Endothelial cell of umbilical vein (primary cell): Measurements from ENCODE around the gene CD46. TPM values are rescaled to one million over a fixed set of nuclear protein-coding genes. Genes with fewer than 3 reads are reported as not detected.
"Not testable (repeated sequence)": the region's sequence is repeated elsewhere in the genome, so short reads cannot be mapped to it uniquely, and the experiment has no call there.

Experiments
- BruUV-seq: library from RNA; stranded (reverse); fragments of 400-500 nt; replicated peaks from 2 replicates; lab custom pipeline; 2021; lab: Mats Ljungman, UMichigan
- CTCF ChIA-PET: fragments of 300-600, 350-600 bp; sonication (Branson Sonifier 250); formaldehyde crosslinking; loops from one replicate; lab custom pipeline; 2021; ENCODE audit warnings: antibody characterized with exemption, inconsistent platforms; lab: Charles Lee
- POLR2A ChIA-PET: fragments of 300-600, 350-600 bp; sonication (Branson Sonifier 250); formaldehyde crosslinking; loops from one replicate; lab custom pipeline; 2021; ENCODE audit warnings: antibody characterized with exemption, inconsistent platforms; lab: Charles Lee
- DNase-seq: peaks from one replicate; pipeline ENCODE4 v3.0.0-alpha.2; 2011; ENCODE audit warnings: low read depth, low spot score
- FAIRE-seq: peaks from 2 replicates; lab custom pipeline; 2011; peaks lifted over from hg19 to GRCh38; lab: Jason Lieb, UNC
- H2AFZ ChIP-seq: 2 replicates; pipeline ENCODE4 v1.6.0; 2012; ENCODE audit warnings: low read depth, low read length, control low read depth, inconsistent platforms
- H3K27ac ChIP-seq: 2 replicates; pipeline ENCODE4 v1.5.1; 2011; ENCODE audit warnings: low read depth, mild to moderate bottlenecking, control low read depth, low read length, moderate library complexity; ENCODE audit not compliant: insufficient read depth
- H3K27me3 ChIP-seq, 2 experiments: 2 replicates each; pipeline versions ENCODE4 v1.6.0 to v1.6.1; 2011; ENCODE audit warnings: low read length in 2 of 2, mixed read lengths in 1 of 2; ENCODE audit not compliant: control insufficient read depth in 2 of 2, insufficient read depth in 2 of 2
- H3K36me3 ChIP-seq, 2 experiments: 2 replicates in 1 of 2; 3 replicates in 1 of 2; pipeline ENCODE4 v1.5.1; 2011; ENCODE audit warnings: low read length in 2 of 2, mild to moderate bottlenecking in 1 of 2, moderate library complexity in 1 of 2; ENCODE audit not compliant: control insufficient read depth in 2 of 2, insufficient read depth in 2 of 2; ENCODE audit errors: extremely low read depth in 1 of 2
- H3K4me1 ChIP-seq: 3 replicates; pipeline ENCODE4 v1.5.1; 2011; ENCODE audit warnings: mild to moderate bottlenecking, low read length; ENCODE audit not compliant: control insufficient read depth, insufficient read depth; ENCODE audit errors: extremely low read depth
- H3K4me2 ChIP-seq: 2 replicates; pipeline ENCODE4 v1.6.1; 2011; ENCODE audit warnings: low read length, control low read depth, mixed read lengths; ENCODE audit not compliant: insufficient read depth
- H3K4me3 ChIP-seq, 3 experiments: fragments of 200-600 bp in 1 of 3; sonication (generic), shearing (Covaris generic) in 1 of 3; replicated peaks in 1 of 3; 2 replicates each; pipeline ENCODE4 v1.5.1; 2011 to 2016; ENCODE audit warnings: control low read depth in 3 of 3, low read length in 3 of 3, mild to moderate bottlenecking in 2 of 3, inconsistent platforms in 1 of 3, low read depth in 1 of 3, moderate library complexity in 1 of 3; ENCODE audit not compliant: insufficient read depth in 1 of 3
- H3K79me2 ChIP-seq: 2 replicates; pipeline ENCODE4 v1.6.0; 2012; ENCODE audit warnings: low read length, inconsistent platforms; ENCODE audit not compliant: control insufficient read depth, insufficient read depth
- H3K9ac ChIP-seq: replicated peaks from 2 replicates; pipeline ENCODE3; 2011; ENCODE audit warnings: low read length, control low read depth; ENCODE audit not compliant: insufficient read depth; ENCODE audit errors: extremely low read depth
- H3K9me1 ChIP-seq: replicated peaks from 3 replicates; pipeline ENCODE4 v1.6.0; 2011; ENCODE audit warnings: mild to moderate bottlenecking, low read length; ENCODE audit not compliant: control insufficient read depth, insufficient read depth; ENCODE audit errors: extremely low read depth
- H3K9me3 ChIP-seq: replicated peaks from 2 replicates; pipeline ENCODE4 v1.5.1; 2012; ENCODE audit warnings: low read length, inconsistent platforms; ENCODE audit not compliant: control insufficient read depth, insufficient read depth
- H4K20me1 ChIP-seq: replicated peaks from 2 replicates; pipeline ENCODE3; 2011; ENCODE audit warnings: mild to moderate bottlenecking, low read length; ENCODE audit not compliant: control insufficient read depth, insufficient read depth; ENCODE audit errors: extremely low read depth
- EZH2 ChIP-seq: IDR thresholded peaks from 2 replicates; pipeline ENCODE4 v1.6.1; 2012; ENCODE audit warnings: borderline replicate concordance, low read depth, mild to moderate bottlenecking, moderate library complexity, low read length, inconsistent platforms; ENCODE audit not compliant: severe bottlenecking
- FOS ChIP-seq: IDR thresholded peaks from 2 replicates; pipeline ENCODE4 v1.6.1; 2011; ENCODE audit warnings: mild to moderate bottlenecking, low read length, moderate library complexity, borderline replicate concordance; ENCODE audit not compliant: insufficient read depth
- GATA2 ChIP-seq: IDR thresholded peaks from 2 replicates; pipeline ENCODE4 v1.7.0; 2011; ENCODE audit warnings: low read depth, mild to moderate bottlenecking, moderate library complexity, mixed read lengths, low read length; ENCODE audit not compliant: insufficient read length, insufficient read depth
- JUN ChIP-seq: IDR thresholded peaks from 2 replicates; pipeline ENCODE4 v1.6.1; 2011; ENCODE audit warnings: borderline replicate concordance, low read depth; ENCODE audit not compliant: insufficient read length, insufficient read depth
- MYC ChIP-seq: IDR thresholded peaks from one replicate; pipeline ENCODE4 v1.6.1; 2011; ENCODE audit warnings: mild to moderate bottlenecking, low read depth, low read length
- POLR2A ChIP-seq: IDR thresholded peaks from 2 replicates; pipeline ENCODE4 v1.6.1; 2012; ENCODE audit warnings: low read depth, mild to moderate bottlenecking, control low read depth, low read length
- POLR2AphosphoS5 ChIP-seq: IDR thresholded peaks from 2 replicates; pipeline ENCODE4 v1.6.1; 2012; ENCODE audit warnings: low read depth, mild to moderate bottlenecking, control low read depth, low read length, moderate library complexity; ENCODE audit not compliant: insufficient read depth
- dilution Hi-C: fragments of 300-500 bp; cut with MboI; formaldehyde crosslinking; loops from one replicate; pipeline ENCODE4 v1.15.0; 2019; ENCODE audit warnings: low sequenced_read_pairs; ENCODE audit not compliant: extremely low pct_ligation_motif_present
- intact Hi-C: fragments of 100-400 bp; cut with micrococcal nuclease; formaldehyde crosslinking; loops from one replicate; pipeline ENCODE4 v1.10.0; 2022
- polyA plus RNA-seq, 4 experiments: library from polyadenylated mRNA; depleted of rRNA in 3 of 4; stranded (reverse) in 3 of 4; unstranded in 1 of 4; fragments of >200 nt; gene quantifications; 2 replicates each; pipeline versions ENCODE4 v1.2.1 to v1.2.3, GENCODE V29; 2011 to 2012; ENCODE audit warnings: missing spikeins in 1 of 4
- total RNA-seq: library from RNA; stranded (reverse); gene quantifications from 2 replicates; pipeline ENCODE4 v1.2.3, GENCODE V29; 2021
- TF ChIP-seq, protein P1 (sequence below): IDR thresholded peaks from 2 replicates; pipeline ENCODE4 v1.6.1; 2011; ENCODE audit not compliant: insufficient read depth, insufficient read length
- TF ChIP-seq, protein P2 (sequence below), 2 donors: IDR thresholded peaks; 1 replicate in 1 of 2; 2 replicates in 1 of 2; pipeline ENCODE4 v1.5.1; 2011; ENCODE audit warnings: low read length in 2 of 2, mild to moderate bottlenecking in 2 of 2, moderate library complexity in 2 of 2, control low read depth in 1 of 2, inconsistent platforms in 1 of 2, low read depth in 1 of 2; ENCODE audit not compliant: insufficient read depth in 1 of 2; ENCODE audit errors: extremely low read depth in 1 of 2

CD46 gene
- total and polyA plus RNA-seq, 2 donors (not counting 3 experiments of a cell fraction or from before 2014, with no cell fraction given): 134 to 256 TPM

DNA sequence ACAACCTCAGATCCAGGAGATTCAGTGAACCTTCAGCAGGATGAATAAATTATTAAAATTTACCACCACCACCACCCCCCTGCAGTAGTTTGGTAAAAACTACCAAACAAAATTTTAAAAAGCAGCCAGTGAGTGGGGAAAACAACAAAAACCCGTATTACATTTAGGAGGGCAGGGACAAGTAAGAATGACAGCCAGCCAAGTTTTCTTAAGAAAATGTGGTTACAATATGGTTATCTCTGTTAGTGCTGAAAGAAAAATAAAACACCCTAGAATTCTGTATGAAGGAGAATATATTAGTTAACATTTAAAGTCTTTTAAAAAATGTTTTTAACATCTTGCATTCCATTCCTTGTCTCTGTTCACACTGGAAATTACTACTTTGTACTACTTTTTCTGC, 14.7 kb downstream of the CD46 start:
- no peaks in the 10 kb centered on the region for H4K20me1 ChIP-seq
- H3K4me2 ChIP-seq: no peak overlapping the region
- peaks cover 21% of the 10 kb centered on the region for H3K79me2 ChIP-seq
- no peaks in the 10 kb centered on the region for H3K4me1 ChIP-seq
- ChIA-PET CTCF (no interaction called here), POLR2A (no interaction called here)
- H3K36me3 ChIP-seq: peaks cover 12 to 31% of the 10 kb centered on the region in 2 experiments
- no peak for DNase-seq
- TF ChIP-seq FOS: no peak
- TF ChIP-seq, protein P1, sequence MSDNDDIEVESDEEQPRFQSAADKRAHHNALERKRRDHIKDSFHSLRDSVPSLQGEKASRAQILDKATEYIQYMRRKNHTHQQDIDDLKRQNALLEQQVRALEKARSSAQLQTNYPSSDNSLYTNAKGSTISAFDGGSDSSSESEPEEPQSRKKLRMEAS: no peak
- TF ChIP-seq GATA2: no peak
- TF ChIP-seq MYC: no peak
- no peak for TF ChIP-seq JUN
- no peak for TF ChIP-seq EZH2
- no peak for TF ChIP-seq POLR2A
- TF ChIP-seq, protein P2, sequence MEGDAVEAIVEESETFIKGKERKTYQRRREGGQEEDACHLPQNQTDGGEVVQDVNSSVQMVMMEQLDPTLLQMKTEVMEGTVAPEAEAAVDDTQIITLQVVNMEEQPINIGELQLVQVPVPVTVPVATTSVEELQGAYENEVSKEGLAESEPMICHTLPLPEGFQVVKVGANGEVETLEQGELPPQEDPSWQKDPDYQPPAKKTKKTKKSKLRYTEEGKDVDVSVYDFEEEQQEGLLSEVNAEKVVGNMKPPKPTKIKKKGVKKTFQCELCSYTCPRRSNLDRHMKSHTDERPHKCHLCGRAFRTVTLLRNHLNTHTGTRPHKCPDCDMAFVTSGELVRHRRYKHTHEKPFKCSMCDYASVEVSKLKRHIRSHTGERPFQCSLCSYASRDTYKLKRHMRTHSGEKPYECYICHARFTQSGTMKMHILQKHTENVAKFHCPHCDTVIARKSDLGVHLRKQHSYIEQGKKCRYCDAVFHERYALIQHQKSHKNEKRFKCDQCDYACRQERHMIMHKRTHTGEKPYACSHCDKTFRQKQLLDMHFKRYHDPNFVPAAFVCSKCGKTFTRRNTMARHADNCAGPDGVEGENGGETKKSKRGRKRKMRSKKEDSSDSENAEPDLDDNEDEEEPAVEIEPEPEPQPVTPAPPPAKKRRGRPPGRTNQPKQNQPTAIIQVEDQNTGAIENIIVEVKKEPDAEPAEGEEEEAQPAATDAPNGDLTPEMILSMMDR (IDR thresholded peaks at IDR 0.05; ENCODE audit: extremely low read depth in 1 of 2, insufficient read depth in 1 of 2, low read depth in 1 of 2, low read length in 2 of 2): no peak
- no peak for TF ChIP-seq POLR2AphosphoS5
- H3K27ac ChIP-seq: no peak overlapping the region
- intact Hi-C loops (no loop called here), dilution Hi-C loops (no loop called here)
- FAIRE-seq: no peak
- H3K27me3 ChIP-seq: no peaks in the 10 kb centered on the region
- no peak overlapping the region for H3K9ac ChIP-seq
- H3K9me1 ChIP-seq: no peaks in the 10 kb centered on the region
- H3K4me3 ChIP-seq: no peak overlapping the region
- no peaks in the 10 kb centered on the region for H3K9me3 ChIP-seq
- no peak overlapping the region for H2AFZ ChIP-seq
- no TSS peak for BruUV-seq

DNA sequence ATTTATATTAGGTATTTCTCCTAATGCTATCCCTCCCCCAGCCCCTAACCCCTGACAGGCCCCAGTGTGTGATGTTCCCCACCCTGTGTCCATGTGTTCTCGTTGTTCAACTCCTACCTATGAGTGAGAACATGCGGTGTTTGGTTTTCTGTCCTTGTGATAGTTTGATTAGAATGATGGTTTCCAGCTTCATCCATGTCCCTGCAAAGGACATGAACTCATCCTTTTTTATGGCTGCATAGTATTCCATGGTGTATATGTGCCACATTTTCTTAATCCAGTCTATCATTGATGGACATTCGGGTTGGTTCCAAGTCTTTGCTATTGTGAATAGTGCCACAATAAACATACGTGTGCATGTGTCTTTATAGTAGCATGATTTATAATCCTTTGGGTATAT, 18.7 kb downstream of the CD46 start:
- H3K9me3 ChIP-seq, H3K4me3 ChIP-seq, FAIRE-seq, DNase-seq, H3K27ac ChIP-seq, H3K9ac ChIP-seq, dilution Hi-C loops, POLR2A ChIA-PET, H3K27me3 ChIP-seq, H3K9me1 ChIP-seq, H3K4me2 ChIP-seq, BruUV-seq, H2AFZ ChIP-seq, H4K20me1 ChIP-seq, CTCF ChIA-PET, H3K4me1 ChIP-seq, intact Hi-C loops: not testable (repeated sequence)
- H3K36me3 ChIP-seq: peaks cover 1 to 11% of the 10 kb centered on the region in 2 experiments
- peaks cover 28% of the 10 kb centered on the region for H3K79me2 ChIP-seq

DNA sequence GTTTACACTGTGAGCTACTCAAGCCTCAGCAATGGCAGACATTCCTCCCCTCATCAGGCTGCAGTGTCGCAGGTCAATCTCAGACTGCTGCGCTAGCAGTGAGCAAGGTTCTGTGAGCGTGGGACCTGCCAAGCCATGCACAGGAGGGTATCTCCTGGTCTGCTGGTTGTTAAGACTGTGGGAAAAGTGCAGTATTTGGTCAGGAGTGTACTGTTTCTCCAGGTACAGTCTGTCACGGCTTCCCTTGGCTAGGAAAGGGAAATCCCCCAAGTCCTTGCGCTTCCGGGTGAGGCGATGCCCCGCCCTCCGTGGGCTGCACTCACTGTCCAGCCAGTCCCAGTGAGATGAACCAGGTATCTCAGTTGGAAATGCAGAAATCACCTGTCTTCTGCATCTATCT, 24.2 kb downstream of the CD46 start:
- CTCF ChIA-PET: interaction anchor here (0.6 to 1.1 kb wide), 2 partner anchors 21 to 30 kb away, joined by 3 read pairs; no protein-coding TSS in a partner anchor
- dilution Hi-C loops, H4K20me1 ChIP-seq, H3K27ac ChIP-seq, H2AFZ ChIP-seq, FAIRE-seq, H3K4me3 ChIP-seq, H3K4me1 ChIP-seq, H3K4me2 ChIP-seq, DNase-seq, H3K9me3 ChIP-seq, POLR2A ChIA-PET, BruUV-seq, H3K36me3 ChIP-seq, H3K27me3 ChIP-seq, intact Hi-C loops, H3K9me1 ChIP-seq, H3K9ac ChIP-seq: not testable (repeated sequence)
- peaks cover 54% of the 10 kb centered on the region for H3K79me2 ChIP-seq
